K562 (cell line): ENCODE data around the gene OPRL1. TPM values are rescaled to one million over a fixed set of nuclear protein-coding genes. Genes with fewer than 3 reads are reported as not detected.

Experiments
- ATAC-seq: fragments of 200-7000 bp; cut with Tn5 transposase; 3 replicates; pipeline ENCODE4 v1.9.1; 2020; ENCODE audit warnings: moderate library complexity
- BruUV-seq: library from RNA; stranded (reverse); fragments of 400-500 nt; replicated peaks from 2 replicates; lab custom pipeline; 2021; lab: Mats Ljungman, UMichigan
- CTCF ChIA-PET: fragments of 300-600 bp; formaldehyde crosslinking; extraction: SDS; loops from one replicate; lab custom pipeline; 2021; ENCODE audit warnings: low intra/inter-chr PET ratio; lab: Yijun Ruan, JAX
- POLR2A ChIA-PET: fragments of 300-600, 350-650 bp; sonication (Branson Sonifier 250); formaldehyde crosslinking; extraction: SDS; loops from one replicate; lab custom pipeline; 2021; ENCODE audit warnings: antibody characterized with exemption, inconsistent platforms; lab: Yijun Ruan, JAX
- DNase-seq, 4 experiments: peaks; one replicate each; pipeline versions ENCODE4 v3.0.0 to v3.0.0-alpha.2; 2011 to 2018; ENCODE audit warnings: low spot score in 3 of 4, mixed read lengths in 3 of 4; ENCODE audit errors: extremely low read depth in 1 of 4
- FAIRE-seq: peaks from 2 replicates; lab custom pipeline; 2011; peaks lifted over from hg19 to GRCh38; lab: Jason Lieb, UNC
- H2AFZ ChIP-seq: 2 replicates; pipeline ENCODE4 v1.6.0; 2011; ENCODE audit warnings: low read depth, low read length, control low read depth, inconsistent platforms
- H3K27ac ChIP-seq: fragments of 200-600 bp; 3 replicates; pipeline ENCODE4 v1.8.0; 2011; ENCODE audit warnings: low read depth, mild to moderate bottlenecking, control low read depth, inconsistent platforms, low read length, moderate library complexity, mixed read lengths; ENCODE audit errors: extremely low read depth
- H3K27me3 ChIP-seq, 2 experiments: fragments of 300-600 bp in 1 of 2; 2 replicates in 1 of 2; 3 replicates in 1 of 2; pipeline versions ENCODE4 v1.6.0 to v1.8.0; 2011; ENCODE audit warnings: inconsistent platforms in 2 of 2, low read length in 2 of 2, mild to moderate bottlenecking in 1 of 2, mixed read lengths in 1 of 2, moderate library complexity in 1 of 2; ENCODE audit not compliant: control insufficient read depth in 2 of 2, insufficient read depth in 2 of 2
- H3K36me3 ChIP-seq: fragments of 300-600 bp; 3 replicates; pipeline ENCODE4 v1.8.0; 2011; ENCODE audit warnings: mild to moderate bottlenecking, low read length, inconsistent platforms; ENCODE audit not compliant: control insufficient read depth, insufficient read depth
- H3K4me1 ChIP-seq, 2 experiments: fragments of 200-600 bp in 1 of 2; replicated peaks in 1 of 2; 2 replicates in 1 of 2; 3 replicates in 1 of 2; pipeline versions ENCODE4 v1.5.1 to v1.8.0; 2011; ENCODE audit warnings: inconsistent platforms in 2 of 2, low read length in 2 of 2, mild to moderate bottlenecking in 1 of 2, mixed read lengths in 1 of 2, moderate library complexity in 1 of 2; ENCODE audit not compliant: control insufficient read depth in 2 of 2, insufficient read depth in 2 of 2
- H3K4me2 ChIP-seq: 2 replicates; pipeline ENCODE4 v1.6.1; 2011; ENCODE audit warnings: low read length, control low read depth, inconsistent platforms, mixed read lengths; ENCODE audit not compliant: insufficient read depth
- H3K4me3 ChIP-seq: fragments of 200-600 bp; sonication (generic), shearing (Covaris generic); 2 replicates; pipeline ENCODE4 v1.5.1; 2016; ENCODE audit warnings: control low read depth, inconsistent platforms
- H3K79me2 ChIP-seq: fragments of 200-600 bp; 3 replicates; pipeline ENCODE4 v1.8.0; 2011; ENCODE audit warnings: low read length, inconsistent platforms; ENCODE audit not compliant: control insufficient read depth, insufficient read depth
- H3K9ac ChIP-seq, 2 experiments: 2 replicates each; pipeline versions ENCODE4 v1.6.0 to v1.6.1; 2011; ENCODE audit warnings: low read depth in 2 of 2, low read length in 2 of 2, control low read depth in 1 of 2, inconsistent platforms in 1 of 2, mild to moderate bottlenecking in 1 of 2, mixed read lengths in 1 of 2; ENCODE audit not compliant: insufficient read depth in 1 of 2
- H3K9me1 ChIP-seq: one replicate; pipeline ENCODE4 v1.6.0; 2011; ENCODE audit warnings: inconsistent platforms, mild to moderate bottlenecking, low read length, moderate library complexity; ENCODE audit not compliant: control insufficient read depth, insufficient read depth
- H3K9me3 ChIP-seq: replicated peaks from 2 replicates; pipeline ENCODE4 v1.5.1; 2011; ENCODE audit warnings: low read depth, low read length, inconsistent platforms; ENCODE audit not compliant: control insufficient read depth, insufficient read depth
- H4K20me1 ChIP-seq: replicated peaks from 2 replicates; pipeline ENCODE4 v1.6.1; 2011; ENCODE audit warnings: low read length, inconsistent platforms, mixed read lengths; ENCODE audit not compliant: control insufficient read depth, insufficient read depth
- BRD4 ChIP-seq: fragments of 200-600 bp; sonication (generic); IDR thresholded peaks from 2 replicates; pipeline ENCODE4 v1.6.1; 2017; ENCODE audit warnings: inconsistent platforms
- HMGN3 ChIP-seq: IDR thresholded peaks from 2 replicates; pipeline ENCODE4 v1.6.1; 2011; ENCODE audit warnings: borderline replicate concordance, low read depth, mild to moderate bottlenecking, mixed read lengths, low read length; ENCODE audit not compliant: insufficient read length; ENCODE audit errors: extremely low read depth
- HNRNPL ChIP-seq: fragments of 200-400 bp; formaldehyde crosslinking; IDR thresholded peaks from 2 replicates; pipeline ENCODE4 v1.6.1; 2017; ENCODE audit warnings: low read depth, mild to moderate bottlenecking, low read length
- MBD1 ChIP-seq: fragments of 250-450 bp; sonication (Bioruptor Pico); IDR thresholded peaks from 2 replicates; pipeline ENCODE4 v1.8.0; 2022; ENCODE audit warnings: inconsistent platforms
- POLR2G ChIP-seq: fragments of 200-400 bp; formaldehyde crosslinking; IDR thresholded peaks from 2 replicates; pipeline ENCODE4 v1.6.1; 2017; ENCODE audit warnings: low read depth, mild to moderate bottlenecking, antibody characterized with exemption, low read length, moderate library complexity
- RBFOX2 ChIP-seq: fragments of 200-400 bp; formaldehyde crosslinking; IDR thresholded peaks from 2 replicates; pipeline ENCODE4 v1.6.1; 2017; ENCODE audit warnings: low read depth, mild to moderate bottlenecking, low read length, moderate library complexity
- RFX7 ChIP-seq: fragments of 250-450 bp; sonication (Bioruptor Pico); IDR thresholded peaks from 2 replicates; pipeline ENCODE4 v1.5.1; 2021; ENCODE audit warnings: mild to moderate bottlenecking
- ZBTB33 ChIP-seq: sonication (generic); formaldehyde crosslinking; IDR thresholded peaks from 2 replicates; pipeline ENCODE4 v1.8.1; 2023; ENCODE audit warnings: mild to moderate bottlenecking, missing genetic modification reagents
- whole genome bisulfite sequencing: fragments of 100-300 bp; shearing (Covaris generic); methylation state at CpG from one replicate; pipeline ENCODE4 v1.1.6; 2016; ENCODE audit warnings: low coverage, mixed read lengths; ENCODE audit not compliant: insufficient coverage; ENCODE audit errors: missing lambda C conversion rate; 5-methylcytosine and 5-hydroxymethylcytosine counted together
- in situ Hi-C: fragments of 300-500 bp; cut with MboI; formaldehyde crosslinking; loops from 4 replicates; pipeline ENCODE4 v1.15.0; 2018; ENCODE audit warnings: inconsistent platforms, mixed read lengths
- intact Hi-C: fragments of 100-400 bp; cut with micrococcal nuclease; formaldehyde crosslinking; loops from 2 replicates; pipeline ENCODE4 v1.14.2; 2022
- polyA plus RNA-seq, 8 experiments: library from polyadenylated mRNA; depleted of rRNA in 4 of 8; stranded (reverse) in 5 of 8; unstranded in 3 of 8; fragments of >200 nt; fragmentation: Nextera tagmentation in 2 of 8; fragmentation: Illumina TruSeq in 1 of 8; extraction: Ambion mirVana in 2 of 8; extraction: Trizol in 1 of 8; gene quantifications; 2 replicates each; pipeline versions ENCODE4 v1.2.1 to v1.2.3, GENCODE V29; 2011 to 2014; ENCODE audit warnings: inconsistent platforms in 1 of 8, missing spikeins in 1 of 8
- total RNA-seq, 7 experiments: library from RNA; depleted of rRNA in 6 of 7; stranded (reverse); fragments of >200 nt in 6 of 7; fragmentation: Illumina TruSeq in 2 of 7; extraction: Trizol in 2 of 7; gene quantifications; 2 replicates each; pipeline versions ENCODE4 v1.2.1 to v1.2.3, GENCODE V29; 2011 to 2021; ENCODE audit warnings: low replicate concordance in 1 of 7
- TF ChIP-seq, protein P1 (sequence below), 3 experiments: fragments of 200-800 bp in 1 of 3; sonication (Bioruptor generic) in 1 of 3; sonication (generic) in 1 of 3; formaldehyde crosslinking in 1 of 3; IDR thresholded peaks; 2 replicates each; pipeline versions ENCODE4 v1.6.1 to v1.8.0; 2016 to 2022; ENCODE audit warnings: mild to moderate bottlenecking in 2 of 3, missing compliant biosample characterization in 2 of 3, missing genetic modification characterization in 2 of 3, missing genetic modification reagents in 1 of 3

Gene OPRL1
- total and polyA plus RNA-seq, 9 of the 15 experiments (the other 6 are each of a cell fraction or from before 2014, with no cell fraction given), result 0.06 to 0.33 (median 0.11) TPM; not detected in 2

GRCh38 chr20:64047968-64048401 is 31.9 kb upstream of the OPRL1 start:
- TF ChIP-seq HNRNPL, result peak; percentile 47; the same call in 1 of the 2 replicates
- peak; percentile 71 for TF ChIP-seq ZBTB33
- peak; percentile 65 for TF ChIP-seq RBFOX2
- TF ChIP-seq MBD1 (CRISPR knock-in tag), result no peak
- TF ChIP-seq HMGN3, result peak; percentile 20
- no peak for TF ChIP-seq BRD4
- TF ChIP-seq RFX7 (CRISPR knock-in tag), result no peak
- TF ChIP-seq, protein P1, sequence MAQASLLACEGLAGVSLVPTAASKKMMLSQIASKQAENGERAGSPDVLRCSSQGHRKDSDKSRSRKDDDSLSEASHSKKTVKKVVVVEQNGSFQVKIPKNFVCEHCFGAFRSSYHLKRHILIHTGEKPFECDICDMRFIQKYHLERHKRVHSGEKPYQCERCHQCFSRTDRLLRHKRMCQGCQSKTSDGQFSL (CRISPR knock-in tag; IDR thresholded peaks at IDR 0.05), result no peak
- TF ChIP-seq, protein P1 (tag; IDR thresholded peaks at IDR 0.05), result 0 out of 4 replicates have a peak, but pooled peaks of 1 of the 2 experiments have one; percentile 37
- peak; percentile 46; the same call in 1 of the 2 replicates for TF ChIP-seq POLR2G
- POLR2A ChIA-PET, result interaction anchor here (1.1 kb wide), 2 partner anchors 9 to 12 kb away, joined by 3 read pairs; partner anchors contain the start of gene C20orf204
- no peak for DNase-seq
- no peak for ATAC-seq
- H3K4me2 ChIP-seq, result no peak overlapping the region
- H3K36me3 ChIP-seq, result peaks cover 12% of the 10 kb centered on the region; the same call in 1 of the 3 replicates
- FAIRE-seq, result no peak
- peaks cover 12% of the 10 kb centered on the region for H3K79me2 ChIP-seq
- BruUV-seq, result no TSS peak
- no peaks in the 10 kb centered on the region for H4K20me1 ChIP-seq
- WGBS, result 95% methylated on average over 22 of the region's 49 CpGs
- H3K27me3 ChIP-seq, result no peaks in the 10 kb centered on the region
- no peaks in the 10 kb centered on the region for H3K9me3 ChIP-seq
- no peak overlapping the region for H2AFZ ChIP-seq
- H3K4me1 ChIP-seq, result peaks cover 35 to 79% of the 10 kb centered on the region in 2 experiments
- intact Hi-C loops (no loop called here), in situ Hi-C loops (no loop called here)
- H3K9me1 ChIP-seq, result peaks cover 4% of the 10 kb centered on the region
- H3K4me3 ChIP-seq, result no peak overlapping the region
- H3K9ac ChIP-seq, result peak overlapping the region in 1 of 2 experiments; percentile 62; a peak in 2 of 4 replicates
- CTCF ChIA-PET, result no interaction called here
- H3K27ac ChIP-seq, result no peak overlapping the region
